GM18861 (cell line): ENCODE measurements around the gene HPDL.
"Not testable (repeated sequence)": the region's sequence is repeated elsewhere in the genome, so short reads cannot be mapped to it uniquely, and the experiment has no call there.

Experiments
- ATAC-seq: cut with Tn5 transposase; IDR thresholded peaks from one replicate; pipeline ENCODE4 v1.9.1; 2021; ENCODE audit not compliant: unreplicated experiment

Gene HPDL

GRCh38 chr1:45348966-45349677 is 22.4 kb downstream of the HPDL start:
- ATAC-seq = no peak

DNA sequence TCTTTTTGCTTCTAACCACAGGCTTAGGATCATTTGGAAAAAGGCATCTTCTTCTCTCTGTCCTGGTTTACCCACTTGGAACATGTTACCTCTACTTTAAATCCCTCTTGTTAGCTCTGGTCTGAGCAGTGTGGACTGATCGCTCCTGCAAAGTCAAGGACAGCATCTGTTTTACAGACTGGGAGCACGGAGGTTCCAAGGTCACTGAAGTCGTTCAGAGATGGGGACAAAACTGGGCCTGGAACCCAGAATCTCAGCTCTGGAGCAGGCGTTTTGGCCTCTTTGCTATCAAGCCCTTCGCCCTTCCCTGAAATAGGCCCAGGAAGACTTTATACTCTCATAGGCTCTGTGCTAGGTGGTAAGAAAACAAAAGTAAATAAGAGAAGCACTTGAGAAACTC is 24.8 kb downstream of the HPDL start:
- no peak for ATAC-seq

DNA sequence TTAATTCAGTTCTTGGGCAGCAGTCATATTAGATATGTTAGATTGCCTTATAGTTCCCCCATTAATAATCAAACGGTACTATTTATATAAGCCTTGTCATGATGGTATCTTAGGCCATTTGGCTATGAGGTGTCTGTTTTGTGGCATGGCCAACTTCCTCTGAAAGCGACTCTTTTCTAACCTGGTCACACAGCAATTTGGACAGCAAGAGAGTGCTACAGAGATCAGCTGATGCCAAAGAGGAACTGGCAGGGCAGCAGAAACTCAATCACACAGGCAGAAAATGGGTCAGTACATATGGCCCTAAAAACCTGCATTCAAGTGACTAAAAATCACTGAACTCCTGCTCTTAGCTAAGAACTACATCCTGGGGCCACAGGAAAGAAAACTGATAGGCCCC is 27.0 kb downstream of the HPDL start:
- no peak for ATAC-seq

DNA sequence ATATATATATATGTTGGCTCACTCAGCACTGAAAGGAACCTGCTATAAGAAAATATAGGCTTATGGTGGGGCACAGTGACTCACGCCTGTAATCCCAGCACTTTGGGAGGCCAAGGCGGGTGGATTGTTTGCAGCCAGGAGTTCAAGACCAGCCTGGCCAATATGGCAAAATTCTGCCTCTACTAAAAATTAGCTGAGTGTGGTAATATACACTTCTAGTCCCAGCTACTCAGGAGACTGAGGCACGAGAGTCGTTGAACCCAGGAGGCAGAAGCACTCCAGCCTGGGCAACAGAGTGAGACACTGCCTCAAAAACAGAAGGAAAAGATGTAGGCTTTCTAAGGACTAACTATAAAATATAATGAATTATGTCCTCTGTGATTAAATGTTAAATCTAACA is 28.1 kb downstream of the HPDL start:
- ATAC-seq = no peak

- no peak for ATAC-seq
Observed at GRCh38 chr1:45355683-45356082, 29.0 kb downstream of the HPDL start.

DNA sequence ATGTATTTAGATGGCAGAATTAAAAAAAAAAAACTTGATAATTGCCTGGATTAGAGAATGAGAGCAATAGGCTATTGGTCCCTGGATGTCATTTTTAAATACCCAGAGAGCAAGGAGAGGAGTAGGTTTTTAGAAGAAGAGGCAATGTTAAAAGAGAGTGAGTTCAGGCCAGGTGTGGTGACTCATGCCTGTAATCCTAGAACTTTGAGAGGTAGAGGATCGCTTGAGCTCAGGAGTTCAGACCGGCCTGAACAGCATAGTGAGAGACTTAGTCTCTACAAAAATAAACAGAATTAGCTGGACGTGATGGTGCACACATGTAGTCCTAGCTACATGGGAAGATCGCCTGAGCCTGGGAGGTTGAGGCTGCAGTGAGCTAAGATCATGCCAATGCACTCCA is 29.5 kb downstream of the HPDL start:
- no peak for ATAC-seq

- ATAC-seq = no peak
Observed at GRCh38 chr1:45359882-45360513, 33.3 kb downstream of the HPDL start.

DNA sequence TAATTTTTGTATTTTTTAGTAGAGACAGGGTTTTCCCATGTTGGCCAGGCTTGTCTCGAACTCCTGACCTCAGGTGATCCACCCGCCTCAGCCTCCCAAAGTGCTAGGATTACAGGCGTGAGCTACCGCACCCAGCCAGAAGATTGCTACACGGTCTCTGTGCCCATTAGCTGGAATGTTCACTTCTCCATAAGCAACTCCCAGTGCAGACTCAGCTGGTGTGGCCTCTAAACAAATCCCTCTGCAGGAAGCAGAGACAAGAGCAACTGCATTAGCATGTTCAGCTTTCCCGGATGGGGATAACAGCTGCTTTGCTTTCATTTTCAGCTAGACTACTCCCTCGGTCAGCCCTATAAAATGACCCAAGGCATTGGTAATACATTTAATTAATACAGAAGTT is 34.3 kb downstream of the HPDL start:
- ATAC-seq = not testable (repeated sequence)

DNA sequence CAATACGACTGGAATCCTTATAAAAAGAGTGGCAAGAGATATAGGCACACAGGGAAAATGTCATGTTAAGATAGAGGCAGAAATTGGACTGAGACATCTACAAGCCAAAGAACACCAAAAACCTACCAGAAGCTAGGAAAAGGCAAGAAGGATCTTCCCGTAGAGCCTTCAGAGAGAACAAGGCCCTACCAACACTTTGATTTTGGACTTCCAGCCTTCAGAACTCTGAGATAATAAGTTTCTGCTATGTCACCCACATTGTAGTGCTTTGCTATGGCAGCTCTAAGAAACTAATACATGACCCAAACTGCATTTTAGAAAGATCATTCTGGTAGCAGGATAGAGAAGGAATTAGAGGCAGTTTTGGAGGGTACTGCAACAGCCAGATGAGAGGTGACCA is 37.6 kb downstream of the HPDL start:
- ATAC-seq = no peak

- peak; percentile 51 for ATAC-seq
Observed at GRCh38 chr1:45365051-45365450, 38.4 kb downstream of the HPDL start.

GRCh38 chr1:45370575-45370974 is 43.9 kb downstream of the HPDL start:
- no peak for ATAC-seq

DNA sequence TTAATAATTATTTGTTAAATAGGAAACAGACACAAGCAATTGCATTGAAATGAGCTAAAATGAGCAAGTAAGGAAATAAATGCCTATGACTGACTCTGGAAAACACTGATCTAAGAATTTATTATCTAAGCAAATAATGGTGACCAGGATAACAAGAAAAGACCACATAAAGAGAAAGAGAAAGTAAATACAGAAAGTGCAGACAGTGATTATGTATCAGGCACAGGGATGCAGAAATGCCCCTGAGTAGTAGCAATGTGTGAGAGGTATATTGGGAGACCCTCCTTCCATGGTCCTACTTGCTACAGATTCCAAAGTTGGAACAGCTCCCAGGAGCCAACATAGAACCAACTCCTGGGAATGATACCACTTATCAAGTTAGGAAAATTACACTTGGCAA is 46.9 kb downstream of the HPDL start:
- no peak for ATAC-seq

DNA sequence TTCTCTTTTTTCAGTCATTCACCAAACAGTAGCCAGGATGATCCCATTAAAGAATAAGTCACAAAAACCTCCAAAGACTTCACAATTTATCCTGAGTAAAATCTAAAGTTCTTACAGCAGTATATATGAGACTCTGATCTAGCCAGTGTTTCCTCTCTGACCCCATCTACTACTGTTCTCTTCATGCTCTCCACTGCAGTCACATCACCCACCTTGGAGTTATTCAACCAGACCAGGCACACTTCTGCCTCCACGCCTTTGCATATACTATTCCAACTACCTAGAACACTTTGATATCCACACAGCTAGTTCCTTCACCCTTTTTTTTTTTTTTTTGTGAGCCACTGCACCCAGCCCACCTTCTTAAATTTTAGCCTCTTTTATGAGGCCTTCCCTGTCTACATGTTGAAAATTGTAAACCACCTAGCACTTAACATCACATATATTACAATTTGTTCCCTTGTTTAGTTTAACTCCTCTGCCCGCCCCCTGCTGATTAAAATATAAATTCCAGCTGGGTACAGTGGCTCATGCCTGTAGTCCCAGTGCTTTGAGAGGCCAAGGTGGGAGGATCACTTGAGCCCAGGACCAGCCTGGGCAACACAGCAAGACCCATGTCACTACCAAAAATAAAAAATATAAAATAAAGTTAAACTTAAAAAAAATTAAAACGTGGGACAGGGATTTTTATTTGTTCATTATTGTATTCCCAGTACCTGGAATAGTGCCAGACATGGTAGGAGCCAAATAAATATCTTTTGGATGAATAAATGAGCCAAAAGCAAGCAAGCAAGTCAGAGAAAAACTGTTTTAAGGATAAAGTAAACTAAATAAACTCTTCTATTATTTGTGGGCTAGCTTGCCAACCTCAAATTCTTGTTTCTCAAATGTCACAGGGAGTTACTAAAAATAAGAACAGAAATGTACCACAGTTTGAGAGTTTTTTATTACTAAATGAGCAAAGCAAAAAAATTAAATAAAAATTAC is 48.7 kb downstream of the HPDL start:
- ATAC-seq = no peak

GRCh38 chr1:45378184-45378583 is 51.5 kb downstream of the HPDL start:
- ATAC-seq = no peak
